GM12878 (cell line): ENCODE results near the gene SF3B5. TPM values are rescaled to one million over a fixed set of nuclear protein-coding genes. Genes with fewer than 3 reads are reported as not detected.
A peak's percentile ranks its signal among the peaks of the same experiment; 100 is the strongest.

Experiments used
- ATAC-seq: fragments of 200-7000 bp; cut with Tn5 transposase; 3 replicates; pipeline ENCODE4 v1.9.1; 2020; ENCODE audit warnings: mild to moderate bottlenecking, moderate library complexity
- BruUV-seq: library from RNA; stranded (reverse); fragments of 400-500 nt; replicated peaks from 2 replicates; lab custom pipeline; 2021; lab: Mats Ljungman, UMichigan
- CTCF ChIA-PET: fragments of 300-600 bp; sonication (Branson Sonifier 250); formaldehyde crosslinking; extraction: SDS; loops from one replicate; lab custom pipeline; 2021; ENCODE audit warnings: inconsistent platforms; lab: Yijun Ruan, JAX
- POLR2A ChIA-PET: fragments of 350-600 bp; formaldehyde crosslinking; extraction: SDS; loops from one replicate; lab custom pipeline; 2021; ENCODE audit warnings: inconsistent platforms; lab: Charles Lee
- RAD21 ChIA-PET: fragments of 300-600 bp; sonication (Branson Sonifier 250); formaldehyde crosslinking; loops from one replicate; lab custom pipeline; 2023; ENCODE audit warnings: antibody characterized with exemption; ENCODE audit not compliant: unreplicated experiment; lab: Charles Lee
- SMC1A ChIA-PET: fragments of 300-600 bp; sonication (Branson Sonifier 250); formaldehyde crosslinking; loops from one replicate; lab custom pipeline; 2023; ENCODE audit not compliant: unreplicated experiment, uncharacterized antibody; lab: Charles Lee
- DNase-seq: peaks from one replicate; pipeline ENCODE4 v3.0.0-alpha.2; 2011; ENCODE audit warnings: low read depth, low spot score
- FAIRE-seq: peaks from 3 replicates; lab custom pipeline; 2011; peaks lifted over from hg19 to GRCh38; lab: Jason Lieb, UNC
- H2AFZ ChIP-seq: 2 replicates; pipeline ENCODE4 v1.6.0; 2011; ENCODE audit warnings: low read depth, low read length, control low read depth; ENCODE audit not compliant: control insufficient read depth
- H3K27ac ChIP-seq: 2 replicates; pipeline ENCODE4 v1.5.1; 2011; ENCODE audit warnings: control low read depth; ENCODE audit not compliant: control insufficient read depth, insufficient read depth
- H3K27me3 ChIP-seq, 2 experiments: replicated peaks in 1 of 2; 2 replicates each; pipeline versions ENCODE4 v1.6.0 to v1.6.1; 2011; ENCODE audit warnings: low read length in 1 of 2; ENCODE audit not compliant: control insufficient read depth in 2 of 2, insufficient read depth in 2 of 2
- H3K36me3 ChIP-seq, 2 experiments: 2 replicates each; pipeline ENCODE4 v1.5.1; 2011; ENCODE audit warnings: low read length in 1 of 2; ENCODE audit not compliant: control insufficient read depth in 2 of 2, insufficient read depth in 2 of 2
- H3K4me1 ChIP-seq: 2 replicates; pipeline ENCODE4 v1.6.1; 2011; ENCODE audit warnings: mild to moderate bottlenecking, low read length, moderate library complexity, mixed read lengths; ENCODE audit not compliant: control insufficient read depth, insufficient read depth
- H3K4me2 ChIP-seq: 2 replicates; pipeline ENCODE4 v1.6.0; 2011; ENCODE audit warnings: control low read depth; ENCODE audit not compliant: control insufficient read depth, insufficient read depth
- H3K4me3 ChIP-seq: fragments of 200-600 bp; sonication (generic); 2 replicates; pipeline ENCODE4 v1.5.1; 2016
- H3K79me2 ChIP-seq: 2 replicates; pipeline ENCODE4 v1.6.0; 2011; ENCODE audit warnings: low read length; ENCODE audit not compliant: control insufficient read depth, insufficient read depth
- H3K9ac ChIP-seq: 2 replicates; pipeline ENCODE4 v1.8.0; 2011; ENCODE audit warnings: low read length, control low read depth, mixed read lengths; ENCODE audit not compliant: control insufficient read depth, insufficient read depth
- H3K9me3 ChIP-seq: replicated peaks from 3 replicates; pipeline ENCODE4 v1.5.1; 2011; ENCODE audit warnings: mild to moderate bottlenecking, low read length; ENCODE audit not compliant: control insufficient read depth, insufficient read depth
- H4K20me1 ChIP-seq: 2 replicates; pipeline ENCODE4 v1.6.0; 2011; ENCODE audit not compliant: control insufficient read depth, insufficient read depth
- BCL3 ChIP-seq: IDR thresholded peaks from 2 replicates; pipeline ENCODE4 v1.6.1; 2011; ENCODE audit warnings: borderline replicate concordance, low read depth, mild to moderate bottlenecking, moderate library complexity, low read length; ENCODE audit not compliant: insufficient read depth, poor library complexity, severe bottlenecking
- CBX3 ChIP-seq: fragments of 200-600 bp; sonication (generic); IDR thresholded peaks from 2 replicates; pipeline ENCODE4 v1.6.1; 2016; ENCODE audit warnings: low read depth, borderline replicate concordance
- CBX5 ChIP-seq: sonication (generic); IDR thresholded peaks from 2 replicates; pipeline ENCODE4 v1.6.1; 2016; ENCODE audit warnings: low read depth, moderate library complexity, mild to moderate bottlenecking, inconsistent platforms
- CHD2 ChIP-seq: IDR thresholded peaks from 2 replicates; pipeline ENCODE4 v1.6.1; 2011; ENCODE audit warnings: low read depth, low read length, improper control_type of control experiment, borderline replicate concordance
- FOXK2 ChIP-seq: fragments of 450-650 bp; IDR thresholded peaks from 2 replicates; pipeline ENCODE4 v1.6.1; 2017; ENCODE audit warnings: mild to moderate bottlenecking, moderate library complexity
- KLF5 ChIP-seq: fragments of 450-650 bp; IDR thresholded peaks from 2 replicates; pipeline ENCODE4 v1.6.1; 2014; ENCODE audit warnings: mild to moderate bottlenecking; ENCODE audit not compliant: partially characterized antibody
- MYB ChIP-seq: fragments of 150-350 bp; IDR thresholded peaks from 2 replicates; pipeline ENCODE4 v1.6.1; 2014; ENCODE audit warnings: mild to moderate bottlenecking, low read depth, low read length, borderline replicate concordance
- NBN ChIP-seq: fragments of 450-650 bp; IDR thresholded peaks from 2 replicates; pipeline ENCODE4 v1.6.1; 2016
- NFXL1 ChIP-seq: fragments of 450-650 bp; IDR thresholded peaks from 2 replicates; pipeline ENCODE4 v1.6.1; 2017; ENCODE audit warnings: antibody characterized with exemption, mild to moderate bottlenecking, borderline replicate concordance
- PAX5 ChIP-seq: IDR thresholded peaks from 2 replicates; pipeline ENCODE4 v1.6.1; 2011; ENCODE audit warnings: low read depth, low read length, borderline replicate concordance
- PKNOX1 ChIP-seq: fragments of 450-650 bp; IDR thresholded peaks from 2 replicates; pipeline ENCODE4 v1.6.1; 2016; ENCODE audit warnings: mild to moderate bottlenecking
- PML ChIP-seq: IDR thresholded peaks from 2 replicates; pipeline ENCODE4 v1.6.1; 2012; ENCODE audit warnings: low read length, inconsistent platforms
- SIN3A ChIP-seq: IDR thresholded peaks from 2 replicates; pipeline ENCODE4 v1.6.1; 2012; ENCODE audit warnings: low read depth, low read length, improper control_type of control experiment
- SUPT20H ChIP-seq: IDR thresholded peaks from 2 replicates; pipeline ENCODE4 v1.6.1; 2011; ENCODE audit warnings: low read depth, mild to moderate bottlenecking, low read length, moderate library complexity, borderline replicate concordance; ENCODE audit not compliant: control insufficient read depth
- YY1 ChIP-seq: IDR thresholded peaks from 2 replicates; pipeline ENCODE4 v1.6.1; 2011; ENCODE audit warnings: low read depth, mild to moderate bottlenecking, low read length
- ZBTB11 ChIP-seq: fragments of 450-650 bp; formaldehyde crosslinking; IDR thresholded peaks from 2 replicates; pipeline ENCODE4 v1.5.0; 2022; ENCODE audit warnings: mild to moderate bottlenecking, missing genetic modification characterization
- ZNF622 ChIP-seq: fragments of 450-650 bp; IDR thresholded peaks from 2 replicates; pipeline ENCODE4 v1.6.1; 2017; ENCODE audit warnings: mild to moderate bottlenecking, inconsistent platforms
- WGBS: methylation state at CpG from one replicate; pipeline ENCODE4 v1.1.6; 2016; ENCODE audit warnings: low lambda C conversion rate; ENCODE audit not compliant: insufficient replicate concordance, insufficient coverage; ENCODE audit errors: missing lambda C conversion rate; 5-methylcytosine and 5-hydroxymethylcytosine counted together
- in situ Hi-C: fragments of 300-500 bp; cut with MboI; formaldehyde crosslinking; loops from 9 replicates; pipeline ENCODE4 v1.14.3; 2018; ENCODE audit warnings: mixed read lengths
- intact Hi-C: fragments of 100-400 bp; cut with micrococcal nuclease; formaldehyde crosslinking; loops from one replicate; pipeline ENCODE4 v1.14.2; 2022; ENCODE audit not compliant: unreplicated experiment
- polyA plus RNA-seq, 11 experiments: library from polyadenylated mRNA; depleted of rRNA in 4 of 11; unstranded in 6 of 11; stranded (reverse) in 5 of 11; fragments of >200 nt; fragmentation: Nextera tagmentation in 4 of 11; fragmentation: Illumina TruSeq in 1 of 11; extraction: Ambion mirVana in 4 of 11; extraction: Trizol in 1 of 11; gene quantifications; 1 replicate in 1 of 11; 2 replicates in 10 of 11; pipeline versions ENCODE4 v1.2.1 to v1.2.3, GENCODE V29; 2011 to 2016; ENCODE audit warnings: inconsistent platforms in 2 of 11, missing spikeins in 2 of 11, low read depth in 1 of 11
- total RNA-seq, 4 experiments: library from RNA; depleted of rRNA in 3 of 4; stranded (reverse); fragments of >200 nt in 3 of 4; fragmentation: Illumina TruSeq in 1 of 4; extraction: Trizol in 1 of 4; gene quantifications; 2 replicates each; pipeline versions ENCODE4 v1.2.1 to v1.2.3, GENCODE V29; 2013 to 2021

The SF3B5 gene
- total and polyA plus RNA-seq, 10 of the 15 experiments (the other 5 are each of a cell fraction or from before 2014, with no cell fraction given): 220 to 864 (median 341) TPM

GRCh38 chr6:144115219-144115618, 19.8 kb upstream of the SF3B5 start:
- no peaks in the 10 kb centered on the region for H3K4me1 ChIP-seq
- no peak overlapping the region for H3K4me3 ChIP-seq
- ChIA-PET CTCF (interaction anchor here (1.2 to 3.3 kb wide), 6 partner anchors 8 to 175 kb away, joined by 3 to 20 read pairs (median 6); no protein-coding TSS in a partner anchor), SMC1A (interaction anchor here (1.0 to 2.4 kb wide), 7 partner anchors 8 to 366 kb away, joined by 3 to 14 read pairs (median 4); no protein-coding TSS in a partner anchor), POLR2A (interaction anchor here (0.6 to 1.4 kb wide), 3 partner anchors 11 to 23 kb away, joined by 3 read pairs; no protein-coding TSS in a partner anchor), RAD21 (interaction anchor here (0.5 to 1.3 kb wide), 2 partner anchors 9 to 142 kb away, joined by 3 read pairs; no protein-coding TSS in a partner anchor)
- no peaks in the 10 kb centered on the region for H3K36me3 ChIP-seq
- no peaks in the 10 kb centered on the region for H3K27me3 ChIP-seq
- no peaks in the 10 kb centered on the region for H4K20me1 ChIP-seq
- in situ Hi-C loops (no loop called here), intact Hi-C loops (no loop called here)
- H3K27ac ChIP-seq: no peak overlapping the region
- H3K9me3 ChIP-seq: no peaks in the 10 kb centered on the region
- DNase-seq: no peak
- FAIRE-seq: peak; percentile 54
- BruUV-seq: no TSS peak
- H3K4me2 ChIP-seq: no peak overlapping the region
- WGBS: 67% methylated on average over 3 of the region's 3 CpGs
- H3K9ac ChIP-seq: no peak overlapping the region
- no peak overlapping the region for H2AFZ ChIP-seq
- no peaks in the 10 kb centered on the region for H3K79me2 ChIP-seq
- ATAC-seq: no peak
- TF ChIP-seq YY1 (no peak), CBX3 (no peak), KLF5 (no peak), CBX5 (no peak), CHD2 (no peak), SUPT20H (no peak), PAX5 (no peak), FOXK2 (no peak), MYB (no peak), NFXL1 (no peak), ZBTB11 (no peak), NBN (no peak), BCL3 (no peak), ZNF622 (no peak), SIN3A (no peak), PML (no peak), PKNOX1 (no peak)
